HepG2 (cell line): ENCODE data around the gene MAP3K3. TPM values are rescaled to one million over a fixed set of nuclear protein-coding genes. Genes with fewer than 3 reads are reported as not detected.

Source experiments
- CHD4 ChIP-seq: fragments of 200-600 bp; sonication (generic); IDR thresholded peaks from 2 replicates; pipeline ENCODE4 v1.7.0; 2017; ENCODE audit warnings: mild to moderate bottlenecking, low read length, borderline replicate concordance
- MTA3 ChIP-seq: sonication (generic); formaldehyde crosslinking; IDR thresholded peaks from 2 replicates; pipeline ENCODE4 v1.4.0; 2020; ENCODE audit warnings: missing genetic modification reagents
- REXO4 ChIP-seq: sonication (generic); formaldehyde crosslinking; IDR thresholded peaks from 2 replicates; pipeline ENCODE4 v1.8.0; 2022; ENCODE audit warnings: missing genetic modification reagents, mild to moderate bottlenecking, borderline replicate concordance
- SPEN ChIP-seq: sonication (generic); formaldehyde crosslinking; IDR thresholded peaks from 2 replicates; pipeline ENCODE4 v1.5.1; 2020; ENCODE audit warnings: low read depth, mild to moderate bottlenecking, missing genetic modification reagents
- ZBTB8A ChIP-seq: sonication (generic); formaldehyde crosslinking; IDR thresholded peaks from 2 replicates; pipeline ENCODE4 v1.4.0; 2020; ENCODE audit warnings: mild to moderate bottlenecking, low read depth, missing genetic modification reagents, borderline replicate concordance
- ZNF296 ChIP-seq: sonication (generic); formaldehyde crosslinking; conservative IDR thresholded peaks from 2 replicates; pipeline ENCODE4 v1.5.0; 2020; ENCODE audit warnings: mild to moderate bottlenecking, missing genetic modification reagents
- ZSCAN21 ChIP-seq: sonication (generic); formaldehyde crosslinking; IDR thresholded peaks from 2 replicates; pipeline ENCODE4 v1.8.0; 2022; ENCODE audit warnings: mild to moderate bottlenecking, missing genetic modification reagents, moderate library complexity, borderline replicate concordance
- polyA plus RNA-seq, 8 experiments: library from polyadenylated mRNA; depleted of rRNA in 3 of 8; stranded (reverse) in 7 of 8; unstranded in 1 of 8; fragments of >200 nt; fragmentation: Illumina TruSeq in 4 of 8; extraction: Trizol in 4 of 8; gene quantifications; 2 replicates each; pipeline versions ENCODE4 v1.2.1 to v1.2.3, GENCODE V29; 2011 to 2016; ENCODE audit warnings: low read depth in 4 of 8, missing spikeins in 1 of 8, mixed read lengths in 1 of 8; ENCODE audit not compliant: insufficient read depth in 1 of 8
- total RNA-seq, 5 experiments: library from RNA; depleted of rRNA; stranded (reverse); fragments of >200 nt; fragmentation: Illumina TruSeq; extraction: Trizol; gene quantifications; 2 replicates each; pipeline ENCODE4 v1.2.3, GENCODE V29; 2016; ENCODE audit warnings: low read depth in 1 of 5
- TF ChIP-seq, protein P1 (sequence below): sonication (generic); formaldehyde crosslinking; IDR thresholded peaks from 2 replicates; pipeline ENCODE4 v1.5.0; 2020; ENCODE audit warnings: mild to moderate bottlenecking, missing genetic modification reagents
- TF ChIP-seq, protein P2 (sequence below): sonication (generic); formaldehyde crosslinking; IDR thresholded peaks from 2 replicates; pipeline ENCODE4 v1.8.0; 2022; ENCODE audit warnings: mild to moderate bottlenecking, missing genetic modification reagents; ENCODE audit not compliant: insufficient replicate concordance
- TF ChIP-seq, protein P3 (sequence below): sonication (generic); formaldehyde crosslinking; IDR thresholded peaks from 2 replicates; pipeline ENCODE4 v1.5.1; 2020; ENCODE audit warnings: mild to moderate bottlenecking, moderate library complexity, missing genetic modification reagents
- TF ChIP-seq, protein P4 (sequence below): sonication (generic); formaldehyde crosslinking; IDR thresholded peaks from 2 replicates; pipeline ENCODE4 v1.9.0; 2021; ENCODE audit warnings: mild to moderate bottlenecking, missing genetic modification reagents
- TF ChIP-seq, protein P5 (sequence below): sonication (generic); formaldehyde crosslinking; IDR thresholded peaks from 2 replicates; pipeline ENCODE4 v1.4.0; 2020; ENCODE audit warnings: missing genetic modification reagents, borderline replicate concordance

Gene MAP3K3
- total and polyA plus RNA-seq, 2 of the 13 experiments (the other 11 are each of a cell fraction or from before 2014, with no cell fraction given) = 17.7 to 21.8 TPM

DNA sequence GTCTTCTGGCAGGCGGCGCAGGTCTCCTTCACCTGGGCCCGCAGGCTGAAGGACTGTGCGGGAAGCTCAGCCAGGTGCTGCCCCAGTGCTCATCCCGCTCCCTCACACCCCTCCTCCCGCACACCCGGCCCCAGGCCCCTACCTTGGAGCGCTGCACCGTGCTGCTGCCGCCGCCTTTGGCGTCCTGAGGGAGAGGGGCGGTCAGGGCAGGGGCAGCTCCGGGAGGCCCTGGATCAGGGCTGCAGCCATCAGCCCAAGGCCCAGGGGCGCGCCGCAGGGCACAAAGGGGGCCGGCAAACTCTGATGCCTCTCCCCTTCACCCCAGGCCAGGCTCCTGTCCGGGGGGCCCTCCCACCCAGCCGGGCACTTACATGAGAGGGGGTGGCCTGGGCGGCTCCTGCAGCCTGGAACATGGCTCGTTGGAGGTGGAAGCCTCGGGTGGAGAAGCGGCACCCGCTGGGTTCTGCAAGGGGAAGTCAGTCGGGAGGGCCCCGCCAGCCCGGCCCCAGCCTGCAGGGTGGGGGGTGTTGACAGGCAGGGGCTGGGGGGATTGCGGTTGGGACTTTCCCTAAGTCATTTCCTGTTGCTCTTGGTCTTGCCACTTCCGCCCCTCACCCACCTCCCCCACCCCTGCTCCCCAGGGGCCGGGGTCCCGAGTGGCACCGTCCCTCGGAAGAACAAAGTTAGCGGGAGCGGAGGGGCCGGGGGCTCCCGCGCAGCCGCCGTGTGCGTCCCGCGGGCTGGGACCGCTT is 76.8 kb downstream of the MAP3K3 start (continued):
- TF ChIP-seq, protein P1, sequence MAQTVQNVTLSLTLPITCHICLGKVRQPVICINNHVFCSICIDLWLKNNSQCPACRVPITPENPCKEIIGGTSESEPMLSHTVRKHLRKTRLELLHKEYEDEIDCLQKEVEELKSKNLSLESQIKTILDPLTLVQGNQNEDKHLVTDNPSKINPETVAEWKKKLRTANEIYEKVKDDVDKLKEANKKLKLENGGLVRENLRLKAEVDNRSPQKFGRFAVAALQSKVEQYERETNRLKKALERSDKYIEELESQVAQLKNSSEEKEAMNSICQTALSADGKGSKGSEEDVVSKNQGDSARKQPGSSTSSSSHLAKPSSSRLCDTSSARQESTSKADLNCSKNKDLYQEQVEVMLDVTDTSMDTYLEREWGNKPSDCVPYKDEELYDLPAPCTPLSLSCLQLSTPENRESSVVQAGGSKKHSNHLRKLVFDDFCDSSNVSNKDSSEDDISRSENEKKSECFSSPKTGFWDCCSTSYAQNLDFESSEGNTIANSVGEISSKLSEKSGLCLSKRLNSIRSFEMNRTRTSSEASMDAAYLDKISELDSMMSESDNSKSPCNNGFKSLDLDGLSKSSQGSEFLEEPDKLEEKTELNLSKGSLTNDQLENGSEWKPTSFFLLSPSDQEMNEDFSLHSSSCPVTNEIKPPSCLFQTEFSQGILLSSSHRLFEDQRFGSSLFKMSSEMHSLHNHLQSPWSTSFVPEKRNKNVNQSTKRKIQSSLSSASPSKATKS = no peak
- TF ChIP-seq, protein P2, sequence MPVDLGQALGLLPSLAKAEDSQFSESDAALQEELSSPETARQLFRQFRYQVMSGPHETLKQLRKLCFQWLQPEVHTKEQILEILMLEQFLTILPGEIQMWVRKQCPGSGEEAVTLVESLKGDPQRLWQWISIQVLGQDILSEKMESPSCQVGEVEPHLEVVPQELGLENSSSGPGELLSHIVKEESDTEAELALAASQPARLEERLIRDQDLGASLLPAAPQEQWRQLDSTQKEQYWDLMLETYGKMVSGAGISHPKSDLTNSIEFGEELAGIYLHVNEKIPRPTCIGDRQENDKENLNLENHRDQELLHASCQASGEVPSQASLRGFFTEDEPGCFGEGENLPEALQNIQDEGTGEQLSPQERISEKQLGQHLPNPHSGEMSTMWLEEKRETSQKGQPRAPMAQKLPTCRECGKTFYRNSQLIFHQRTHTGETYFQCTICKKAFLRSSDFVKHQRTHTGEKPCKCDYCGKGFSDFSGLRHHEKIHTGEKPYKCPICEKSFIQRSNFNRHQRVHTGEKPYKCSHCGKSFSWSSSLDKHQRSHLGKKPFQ (CRISPR knock-in tag) = no peak
- TF ChIP-seq REXO4 = no peak
- TF ChIP-seq ZBTB8A (CRISPR knock-in tag) = no peak
- no peak for TF ChIP-seq SPEN (CRISPR knock-in tag)
- TF ChIP-seq MTA3 (CRISPR knock-in tag) = no peak
- no peak for TF ChIP-seq ZNF296 (CRISPR knock-in tag)
- no peak for TF ChIP-seq ZSCAN21 (CRISPR knock-in tag)
- TF ChIP-seq, protein P3, sequence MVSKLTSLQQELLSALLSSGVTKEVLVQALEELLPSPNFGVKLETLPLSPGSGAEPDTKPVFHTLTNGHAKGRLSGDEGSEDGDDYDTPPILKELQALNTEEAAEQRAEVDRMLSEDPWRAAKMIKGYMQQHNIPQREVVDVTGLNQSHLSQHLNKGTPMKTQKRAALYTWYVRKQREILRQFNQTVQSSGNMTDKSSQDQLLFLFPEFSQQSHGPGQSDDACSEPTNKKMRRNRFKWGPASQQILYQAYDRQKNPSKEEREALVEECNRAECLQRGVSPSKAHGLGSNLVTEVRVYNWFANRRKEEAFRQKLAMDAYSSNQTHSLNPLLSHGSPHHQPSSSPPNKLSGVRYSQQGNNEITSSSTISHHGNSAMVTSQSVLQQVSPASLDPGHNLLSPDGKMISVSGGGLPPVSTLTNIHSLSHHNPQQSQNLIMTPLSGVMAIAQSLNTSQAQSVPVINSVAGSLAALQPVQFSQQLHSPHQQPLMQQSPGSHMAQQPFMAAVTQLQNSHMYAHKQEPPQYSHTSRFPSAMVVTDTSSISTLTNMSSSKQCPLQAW (CRISPR knock-in tag) = no peak
- TF ChIP-seq CHD4 = no peak
- TF ChIP-seq, protein P4, sequence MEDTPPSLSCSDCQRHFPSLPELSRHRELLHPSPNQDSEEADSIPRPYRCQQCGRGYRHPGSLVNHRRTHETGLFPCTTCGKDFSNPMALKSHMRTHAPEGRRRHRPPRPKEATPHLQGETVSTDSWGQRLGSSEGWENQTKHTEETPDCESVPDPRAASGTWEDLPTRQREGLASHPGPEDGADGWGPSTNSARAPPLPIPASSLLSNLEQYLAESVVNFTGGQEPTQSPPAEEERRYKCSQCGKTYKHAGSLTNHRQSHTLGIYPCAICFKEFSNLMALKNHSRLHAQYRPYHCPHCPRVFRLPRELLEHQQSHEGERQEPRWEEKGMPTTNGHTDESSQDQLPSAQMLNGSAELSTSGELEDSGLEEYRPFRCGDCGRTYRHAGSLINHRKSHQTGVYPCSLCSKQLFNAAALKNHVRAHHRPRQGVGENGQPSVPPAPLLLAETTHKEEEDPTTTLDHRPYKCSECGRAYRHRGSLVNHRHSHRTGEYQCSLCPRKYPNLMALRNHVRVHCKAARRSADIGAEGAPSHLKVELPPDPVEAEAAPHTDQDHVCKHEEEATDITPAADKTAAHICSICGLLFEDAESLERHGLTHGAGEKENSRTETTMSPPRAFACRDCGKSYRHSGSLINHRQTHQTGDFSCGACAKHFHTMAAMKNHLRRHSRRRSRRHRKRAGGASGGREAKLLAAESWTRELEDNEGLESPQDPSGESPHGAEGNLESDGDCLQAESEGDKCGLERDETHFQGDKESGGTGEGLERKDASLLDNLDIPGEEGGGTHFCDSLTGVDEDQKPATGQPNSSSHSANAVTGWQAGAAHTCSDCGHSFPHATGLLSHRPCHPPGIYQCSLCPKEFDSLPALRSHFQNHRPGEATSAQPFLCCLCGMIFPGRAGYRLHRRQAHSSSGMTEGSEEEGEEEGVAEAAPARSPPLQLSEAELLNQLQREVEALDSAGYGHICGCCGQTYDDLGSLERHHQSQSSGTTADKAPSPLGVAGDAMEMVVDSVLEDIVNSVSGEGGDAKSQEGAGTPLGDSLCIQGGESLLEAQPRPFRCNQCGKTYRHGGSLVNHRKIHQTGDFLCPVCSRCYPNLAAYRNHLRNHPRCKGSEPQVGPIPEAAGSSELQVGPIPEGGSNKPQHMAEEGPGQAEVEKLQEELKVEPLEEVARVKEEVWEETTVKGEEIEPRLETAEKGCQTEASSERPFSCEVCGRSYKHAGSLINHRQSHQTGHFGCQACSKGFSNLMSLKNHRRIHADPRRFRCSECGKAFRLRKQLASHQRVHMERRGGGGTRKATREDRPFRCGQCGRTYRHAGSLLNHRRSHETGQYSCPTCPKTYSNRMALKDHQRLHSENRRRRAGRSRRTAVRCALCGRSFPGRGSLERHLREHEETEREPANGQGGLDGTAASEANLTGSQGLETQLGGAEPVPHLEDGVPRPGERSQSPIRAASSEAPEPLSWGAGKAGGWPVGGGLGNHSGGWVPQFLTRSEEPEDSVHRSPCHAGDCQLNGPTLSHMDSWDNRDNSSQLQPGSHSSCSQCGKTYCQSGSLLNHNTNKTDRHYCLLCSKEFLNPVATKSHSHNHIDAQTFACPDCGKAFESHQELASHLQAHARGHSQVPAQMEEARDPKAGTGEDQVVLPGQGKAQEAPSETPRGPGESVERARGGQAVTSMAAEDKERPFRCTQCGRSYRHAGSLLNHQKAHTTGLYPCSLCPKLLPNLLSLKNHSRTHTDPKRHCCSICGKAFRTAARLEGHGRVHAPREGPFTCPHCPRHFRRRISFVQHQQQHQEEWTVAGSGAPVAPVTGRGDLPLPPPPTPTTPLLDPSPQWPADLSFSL (CRISPR knock-in tag) = no peak
- TF ChIP-seq, protein P5, sequence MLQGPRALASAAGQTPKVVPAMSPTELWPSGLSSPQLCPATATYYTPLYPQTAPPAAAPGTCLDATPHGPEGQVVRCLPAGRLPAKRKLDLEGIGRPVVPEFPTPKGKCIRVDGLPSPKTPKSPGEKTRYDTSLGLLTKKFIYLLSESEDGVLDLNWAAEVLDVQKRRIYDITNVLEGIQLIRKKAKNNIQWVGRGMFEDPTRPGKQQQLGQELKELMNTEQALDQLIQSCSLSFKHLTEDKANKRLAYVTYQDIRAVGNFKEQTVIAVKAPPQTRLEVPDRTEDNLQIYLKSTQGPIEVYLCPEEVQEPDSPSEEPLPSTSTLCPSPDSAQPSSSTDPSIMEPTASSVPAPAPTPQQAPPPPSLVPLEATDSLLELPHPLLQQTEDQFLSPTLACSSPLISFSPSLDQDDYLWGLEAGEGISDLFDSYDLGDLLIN = no peak
